KMS-11 (cell line): ENCODE results near the gene ZNF311.

Experiments used
- H2AFZ ChIP-seq: fragments of 200-600 bp; sonication (generic); 2 replicates; pipeline ENCODE4 v1.6.1; 2016; ENCODE audit warnings: antibody characterized with exemption, mixed run types, low read depth
- H3K27ac ChIP-seq: fragments of 200-600 bp; sonication (generic); 2 replicates; pipeline ENCODE4 v1.6.1; 2016; ENCODE audit warnings: mild to moderate bottlenecking, mixed run types
- H3K27me3 ChIP-seq: fragments of 200-600 bp; sonication (generic); 2 replicates; pipeline ENCODE4 v1.6.1; 2017; ENCODE audit warnings: mild to moderate bottlenecking, low read depth, mixed run types, moderate library complexity; ENCODE audit not compliant: insufficient read depth
- H3K36me3 ChIP-seq: fragments of 200-600 bp; sonication (generic); 2 replicates; pipeline ENCODE4 v1.6.1; 2017; ENCODE audit warnings: mild to moderate bottlenecking, mixed run types; ENCODE audit not compliant: insufficient read depth
- H3K4me1 ChIP-seq: fragments of 200-600 bp; sonication (generic); 2 replicates; pipeline ENCODE4 v1.6.1; 2016; ENCODE audit warnings: mild to moderate bottlenecking, low read depth, mixed run types; ENCODE audit not compliant: poor library complexity, severe bottlenecking
- H3K4me2 ChIP-seq: fragments of 200-600 bp; sonication (generic); 2 replicates; pipeline ENCODE4 v1.7.0; 2016; ENCODE audit warnings: mild to moderate bottlenecking, mixed run types
- H3K4me3 ChIP-seq: fragments of 200-600 bp; sonication (generic); IDR thresholded peaks from 2 replicates; pipeline ENCODE4 v1.6.1; 2017; ENCODE audit warnings: low read depth, low read length, mixed read lengths; ENCODE audit not compliant: insufficient read depth
- H3K79me2 ChIP-seq: fragments of 200-600 bp; sonication (generic); 2 replicates; pipeline ENCODE4 v1.6.1; 2016; ENCODE audit warnings: low read depth, mixed run types; ENCODE audit not compliant: insufficient read depth
- H3K9ac ChIP-seq: fragments of 200-600 bp; sonication (generic); 2 replicates; pipeline ENCODE4 v1.6.1; 2016; ENCODE audit warnings: mild to moderate bottlenecking, mixed run types
- H4K20me1 ChIP-seq: fragments of 200-600 bp; sonication (generic); 2 replicates; pipeline ENCODE4 v1.6.1; 2016; ENCODE audit warnings: mild to moderate bottlenecking, mixed run types; ENCODE audit not compliant: insufficient read depth
- CTCF ChIP-seq: fragments of 200-600 bp; sonication (generic); conservative IDR thresholded peaks from 2 replicates; pipeline ENCODE4 v1.6.1; 2017; ENCODE audit warnings: low read depth, mild to moderate bottlenecking, antibody characterized with exemption, low read length, moderate library complexity, mixed read lengths

The ZNF311 gene

GRCh38 chr6:29005183-29005885 lies at the start of gene ZNF311:
TSS of gene ZNF311 (minus strand) at chr6:29005315. CDS start at chr6:29003954, 1,361 bp downstream.
- H3K4me1 ChIP-seq = no peaks in the 10 kb centered on the region
- H3K36me3 ChIP-seq = no peaks in the 10 kb centered on the region
- TF ChIP-seq CTCF = no peak
- H3K9ac ChIP-seq = peak within 1 kb of the TSS; percentile 28; the same call in 1 of the 2 replicates
- H3K27me3 ChIP-seq = no peaks in the 10 kb centered on the region
- no peaks in the 10 kb centered on the region for H4K20me1 ChIP-seq
- peak within 1 kb of the TSS; percentile 15; the same call in 1 of the 2 replicates for H3K4me2 ChIP-seq
- no peak within 1 kb of the TSS for H3K27ac ChIP-seq
- H3K4me3 ChIP-seq = no peak within 1 kb of the TSS
- no peaks in the 10 kb centered on the region for H3K79me2 ChIP-seq
- H2AFZ ChIP-seq = peak within 1 kb of the TSS; percentile 32; the same call in 1 of the 2 replicates

- Histone ChIP-seq H3K79me2 (no peaks in the 10 kb centered on the region), H2AFZ (no peak overlapping the region), H3K4me3 (no peak overlapping the region), H3K4me2 (no peak overlapping the region), H3K27ac (no peak overlapping the region), H3K9ac (no peak overlapping the region), H4K20me1 (no peaks in the 10 kb centered on the region), H3K4me1 (no peaks in the 10 kb centered on the region), H3K27me3 (no peaks in the 10 kb centered on the region), H3K36me3 (no peaks in the 10 kb centered on the region; the same call in 1 of the 2 replicates)
- TF ChIP-seq CTCF = no peak
Measured at GRCh38 chr6:29051680-29052079, 46.6 kb upstream of the ZNF311 start.

DNA sequence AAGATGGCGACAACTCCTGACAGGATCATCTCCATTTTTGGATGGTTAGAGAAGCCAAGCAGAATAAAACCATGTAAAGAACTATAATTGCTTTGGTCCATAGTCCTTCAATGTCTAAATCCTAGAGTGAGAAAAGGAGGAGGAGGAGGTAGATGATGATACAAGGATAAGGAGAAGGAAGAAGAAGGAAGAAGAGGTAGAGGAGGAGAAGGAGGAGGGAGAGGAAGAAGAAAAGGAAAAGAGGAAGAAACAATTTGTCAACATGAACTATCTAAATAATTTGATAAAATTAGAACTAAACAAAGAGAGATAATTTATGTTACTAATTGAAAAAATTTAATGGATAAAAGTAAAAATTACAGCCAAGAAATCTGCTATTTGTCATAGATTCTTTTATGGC lies 40.0 kb upstream of the ZNF311 start, which contains the start of gene OR2W1:
OR2W1 (minus strand) TSS at position 101 of the 400 bp plus-strand sequence; CDS start at position 101, 0 bp downstream.
- Histone ChIP-seq H4K20me1 (no peaks in the 10 kb centered on the region), H3K4me3 (no peak within 1 kb of the TSS), H3K36me3 (no peaks in the 10 kb centered on the region; the same call in 1 of the 2 replicates), H2AFZ (no peak within 1 kb of the TSS), H3K4me2 (no peak within 1 kb of the TSS), H3K27ac (no peak within 1 kb of the TSS), H3K27me3 (no peaks in the 10 kb centered on the region), H3K4me1 (no peaks in the 10 kb centered on the region), H3K79me2 (no peaks in the 10 kb centered on the region), H3K9ac (no peak within 1 kb of the TSS)
- no peak for TF ChIP-seq CTCF

DNA sequence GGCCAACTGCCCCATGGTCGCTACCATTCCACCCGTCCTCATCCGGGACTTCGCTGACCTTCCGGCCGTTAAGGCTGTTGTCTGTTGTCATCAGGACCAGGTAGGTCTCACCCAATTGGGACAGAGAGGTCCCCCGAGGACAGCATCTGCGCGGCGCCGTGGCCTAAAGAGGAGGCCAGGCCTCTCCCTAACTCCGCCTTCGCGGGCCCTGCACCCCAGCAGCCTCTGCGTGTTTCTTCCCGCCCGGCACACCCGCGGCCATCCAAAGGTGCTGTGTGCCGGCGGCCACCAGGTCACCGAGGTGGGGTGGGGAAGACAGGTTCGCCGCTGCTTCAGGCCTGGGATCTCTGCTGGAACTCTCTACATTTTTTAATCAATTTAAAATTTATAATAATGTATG lies 30.8 kb upstream of the ZNF311 start:
- H4K20me1 ChIP-seq = no peaks in the 10 kb centered on the region
- no peak overlapping the region for H3K4me3 ChIP-seq
- H3K27ac ChIP-seq = no peak overlapping the region
- H3K4me2 ChIP-seq = no peak overlapping the region
- no peaks in the 10 kb centered on the region for H3K4me1 ChIP-seq
- no peaks in the 10 kb centered on the region for H3K79me2 ChIP-seq
- H2AFZ ChIP-seq = no peak overlapping the region
- no peak for TF ChIP-seq CTCF
- no peaks in the 10 kb centered on the region for H3K36me3 ChIP-seq
- H3K9ac ChIP-seq = no peak overlapping the region
- H3K27me3 ChIP-seq = no peaks in the 10 kb centered on the region
